WI38 (cell line): ENCODE data around the gene GGTLC1.
"Not testable (repeated sequence)": the region's sequence is repeated elsewhere in the genome, so short reads cannot be mapped to it uniquely, and the experiment has no call there.

Experiments used
- H3K4me3 ChIP-seq: 2 replicates; pipeline ENCODE4 v1.5.1; 2011; ENCODE audit warnings: low read depth, mild to moderate bottlenecking, control low read depth, low read length
- TF ChIP-seq, protein P1 (sequence below): IDR thresholded peaks from 2 replicates; pipeline ENCODE4 v1.5.1; 2012; ENCODE audit warnings: low read depth, mild to moderate bottlenecking, control low read depth, low read length

The GGTLC1 gene

DNA sequence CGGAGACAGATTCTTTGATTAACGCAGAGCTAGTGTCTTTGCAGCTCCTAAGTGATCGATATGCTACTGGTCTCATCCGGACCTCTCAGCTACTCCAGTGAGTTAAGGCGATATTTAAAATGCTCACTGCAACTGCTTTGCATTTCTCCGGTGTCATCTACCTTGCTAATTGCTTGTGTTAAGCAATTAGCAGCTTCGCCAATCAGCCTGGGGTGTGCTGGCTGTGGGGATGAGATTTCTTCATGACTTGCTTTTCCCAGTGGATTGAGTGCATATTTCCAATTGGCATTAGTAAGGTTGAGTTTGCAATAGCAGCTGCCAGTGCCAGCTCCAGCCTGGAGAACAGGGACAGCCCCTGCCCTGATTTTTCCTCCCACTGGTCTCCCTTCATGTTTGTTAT, 18.0 kb upstream of the GGTLC1 start:
- no peak overlapping the region for H3K4me3 ChIP-seq
- TF ChIP-seq, protein P1, sequence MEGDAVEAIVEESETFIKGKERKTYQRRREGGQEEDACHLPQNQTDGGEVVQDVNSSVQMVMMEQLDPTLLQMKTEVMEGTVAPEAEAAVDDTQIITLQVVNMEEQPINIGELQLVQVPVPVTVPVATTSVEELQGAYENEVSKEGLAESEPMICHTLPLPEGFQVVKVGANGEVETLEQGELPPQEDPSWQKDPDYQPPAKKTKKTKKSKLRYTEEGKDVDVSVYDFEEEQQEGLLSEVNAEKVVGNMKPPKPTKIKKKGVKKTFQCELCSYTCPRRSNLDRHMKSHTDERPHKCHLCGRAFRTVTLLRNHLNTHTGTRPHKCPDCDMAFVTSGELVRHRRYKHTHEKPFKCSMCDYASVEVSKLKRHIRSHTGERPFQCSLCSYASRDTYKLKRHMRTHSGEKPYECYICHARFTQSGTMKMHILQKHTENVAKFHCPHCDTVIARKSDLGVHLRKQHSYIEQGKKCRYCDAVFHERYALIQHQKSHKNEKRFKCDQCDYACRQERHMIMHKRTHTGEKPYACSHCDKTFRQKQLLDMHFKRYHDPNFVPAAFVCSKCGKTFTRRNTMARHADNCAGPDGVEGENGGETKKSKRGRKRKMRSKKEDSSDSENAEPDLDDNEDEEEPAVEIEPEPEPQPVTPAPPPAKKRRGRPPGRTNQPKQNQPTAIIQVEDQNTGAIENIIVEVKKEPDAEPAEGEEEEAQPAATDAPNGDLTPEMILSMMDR: no peak

DNA sequence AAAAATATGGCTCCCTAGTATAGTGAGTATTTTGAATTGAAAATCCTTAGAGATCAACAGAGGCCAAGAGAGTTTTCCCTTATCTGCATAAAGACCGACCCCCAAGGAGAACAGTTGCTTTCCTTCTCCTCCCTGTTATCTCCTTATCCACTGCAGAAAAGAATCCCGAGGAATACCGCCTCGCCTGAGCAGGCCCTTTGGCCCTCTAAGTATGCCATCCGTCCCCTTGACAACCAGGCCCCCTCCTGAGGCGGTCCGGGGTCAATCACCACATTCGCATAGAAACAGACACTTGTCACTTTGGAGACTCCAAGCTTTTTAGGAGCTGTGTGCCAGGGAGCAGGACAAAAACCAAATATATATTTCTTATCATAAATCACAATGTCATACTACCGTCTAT, 15.9 kb upstream of the GGTLC1 start:
- TF ChIP-seq, protein P1: no peak
- H3K4me3 ChIP-seq: no peak overlapping the region

DNA sequence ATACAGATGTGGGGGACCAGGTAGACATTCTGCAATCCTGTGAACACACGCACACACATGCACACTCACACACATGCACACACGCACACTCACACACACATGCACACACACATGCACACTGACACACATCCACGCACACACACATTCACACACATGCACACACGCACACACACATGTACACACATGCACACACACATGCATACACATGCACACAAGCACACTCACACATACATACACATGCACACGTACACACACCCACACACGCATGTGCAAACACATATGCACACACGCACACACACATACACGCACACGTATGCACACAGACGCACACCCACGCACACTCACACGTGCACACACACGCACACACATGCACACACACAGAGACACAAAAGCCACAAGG, 14.3 kb upstream of the GGTLC1 start:
- H3K4me3 ChIP-seq: no peak overlapping the region
- TF ChIP-seq, protein P1: no peak

DNA sequence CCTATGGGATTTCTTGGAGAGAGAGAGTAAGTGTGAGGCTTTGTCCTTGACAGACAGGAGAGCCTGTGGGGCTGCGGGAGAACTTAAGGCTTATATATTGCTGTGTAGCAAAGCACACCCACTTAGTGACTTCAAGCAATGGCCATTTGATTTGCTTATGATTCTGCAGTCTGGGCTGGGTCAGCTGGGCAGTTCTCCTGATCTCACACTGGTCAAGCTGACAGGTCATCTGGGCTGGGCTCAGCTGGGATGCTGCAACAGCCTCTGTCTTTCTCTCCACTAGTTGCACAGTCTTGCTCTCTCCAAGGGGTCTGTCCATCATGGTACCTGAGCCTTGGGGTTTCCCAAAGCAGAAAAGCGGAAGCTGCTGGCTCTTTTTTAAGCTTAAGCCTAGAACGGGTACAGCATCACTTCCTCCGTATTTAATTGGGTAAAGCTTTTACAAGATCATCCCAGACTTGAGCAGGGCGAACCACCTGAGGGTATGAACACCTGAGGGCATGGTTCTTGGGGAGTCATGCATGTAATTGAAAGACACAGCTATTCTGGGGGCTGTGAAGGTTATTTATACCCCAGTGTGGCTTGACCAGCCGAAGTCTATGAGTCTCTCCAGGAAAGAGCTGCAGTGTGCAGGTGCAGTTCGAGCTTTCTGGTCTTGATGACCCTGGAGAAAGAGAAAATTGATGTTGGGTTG, 13.3 kb upstream of the GGTLC1 start:
- TF ChIP-seq, protein P1: no peak
- H3K4me3 ChIP-seq: no peak overlapping the region

DNA sequence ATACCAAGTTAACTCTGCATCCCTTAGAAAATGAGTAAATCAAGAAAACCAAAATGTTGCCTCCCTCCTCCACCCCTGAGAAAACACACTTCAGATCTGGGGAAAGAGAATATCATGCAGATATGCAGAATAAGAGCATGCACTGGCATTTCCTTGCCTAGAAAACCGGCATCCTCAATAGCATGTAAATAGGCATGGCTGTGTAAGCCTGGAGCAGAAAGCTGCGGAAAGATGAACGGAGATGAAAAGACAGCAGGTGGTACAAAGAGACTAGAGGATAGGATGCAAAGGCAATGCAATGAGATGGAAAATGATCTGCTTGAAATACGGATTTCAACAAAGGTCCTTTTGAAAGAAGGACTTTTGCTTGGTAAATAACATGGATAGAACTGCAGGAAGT, 10.3 kb upstream of the GGTLC1 start:
- no peak overlapping the region for H3K4me3 ChIP-seq
- TF ChIP-seq, protein P1: no peak

DNA sequence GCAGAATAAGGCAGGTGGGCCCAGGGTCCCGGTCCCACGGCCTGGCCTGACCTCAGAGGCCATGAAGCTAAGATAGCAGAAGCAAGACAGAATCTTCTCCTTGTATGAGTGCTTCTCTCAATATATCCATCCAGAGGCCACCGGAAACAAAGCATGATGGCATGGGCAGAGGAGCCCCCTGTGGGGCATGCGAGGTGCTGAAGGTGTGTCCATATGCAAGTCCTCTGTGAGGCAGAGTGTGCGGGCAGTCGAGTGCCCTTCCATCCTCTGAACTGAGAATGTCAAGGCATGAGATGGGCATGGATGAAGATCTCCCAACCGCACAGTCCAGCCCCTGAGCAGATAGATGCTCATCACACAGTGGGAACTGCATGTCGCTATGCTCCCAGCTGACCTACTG, 9.8 kb upstream of the GGTLC1 start:
- TF ChIP-seq, protein P1: no peak
- no peak overlapping the region for H3K4me3 ChIP-seq

DNA sequence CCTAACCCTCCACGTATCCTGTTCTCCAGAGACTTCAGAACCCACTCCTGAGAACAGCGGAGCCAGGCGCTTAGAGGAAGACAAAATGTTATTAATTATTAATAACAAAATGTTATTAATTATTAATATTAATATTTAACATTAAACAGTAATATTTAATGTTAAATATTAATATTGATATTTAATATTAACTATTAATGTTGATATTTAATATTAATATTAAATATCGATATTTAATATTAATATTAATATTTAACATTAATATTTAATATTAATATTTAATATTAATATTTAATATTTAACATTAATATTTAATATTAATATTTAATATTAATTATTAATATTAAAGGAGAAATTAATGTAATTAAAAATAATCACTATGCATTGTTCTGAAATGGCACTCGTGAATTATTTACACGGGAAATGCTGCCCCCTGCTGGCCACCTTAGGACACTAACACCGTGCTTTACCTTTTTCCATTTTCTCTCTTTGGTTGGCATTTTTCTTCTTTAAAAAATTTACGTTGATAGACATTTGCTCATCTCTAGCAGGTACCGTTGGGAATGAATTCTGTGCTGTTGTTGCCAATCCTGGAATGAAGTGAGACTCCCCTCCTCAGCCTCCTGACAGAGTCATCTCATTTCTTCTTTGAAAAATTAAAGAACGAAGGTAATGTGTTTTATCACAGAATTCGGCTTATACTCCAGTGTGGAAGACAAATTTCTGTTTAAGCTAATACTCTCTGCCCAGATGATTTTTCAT, 7.5 kb upstream of the GGTLC1 start:
- no peak overlapping the region for H3K4me3 ChIP-seq
- TF ChIP-seq, protein P1: peak; percentile 60

DNA sequence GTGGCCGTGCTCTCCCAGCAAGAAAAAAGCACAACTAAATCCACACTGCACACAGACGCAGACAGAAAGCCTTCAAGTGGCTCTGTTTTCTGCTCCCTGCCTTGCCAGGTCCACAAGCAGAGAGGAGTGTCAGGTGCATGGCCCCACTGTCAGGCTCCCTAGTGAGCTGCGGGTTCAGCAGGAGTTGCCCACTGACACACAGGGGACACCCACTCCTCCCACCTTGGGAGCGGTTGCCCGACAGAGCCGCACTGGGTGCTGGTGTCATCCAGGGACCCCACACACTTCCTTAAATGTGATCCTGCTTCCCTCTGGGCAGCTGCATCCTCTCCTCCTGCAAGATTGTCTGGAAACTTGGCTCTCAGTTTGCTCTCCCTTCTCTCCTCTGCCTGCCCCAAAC, 6.7 kb upstream of the GGTLC1 start:
- H3K4me3 ChIP-seq: not testable (repeated sequence)

DNA sequence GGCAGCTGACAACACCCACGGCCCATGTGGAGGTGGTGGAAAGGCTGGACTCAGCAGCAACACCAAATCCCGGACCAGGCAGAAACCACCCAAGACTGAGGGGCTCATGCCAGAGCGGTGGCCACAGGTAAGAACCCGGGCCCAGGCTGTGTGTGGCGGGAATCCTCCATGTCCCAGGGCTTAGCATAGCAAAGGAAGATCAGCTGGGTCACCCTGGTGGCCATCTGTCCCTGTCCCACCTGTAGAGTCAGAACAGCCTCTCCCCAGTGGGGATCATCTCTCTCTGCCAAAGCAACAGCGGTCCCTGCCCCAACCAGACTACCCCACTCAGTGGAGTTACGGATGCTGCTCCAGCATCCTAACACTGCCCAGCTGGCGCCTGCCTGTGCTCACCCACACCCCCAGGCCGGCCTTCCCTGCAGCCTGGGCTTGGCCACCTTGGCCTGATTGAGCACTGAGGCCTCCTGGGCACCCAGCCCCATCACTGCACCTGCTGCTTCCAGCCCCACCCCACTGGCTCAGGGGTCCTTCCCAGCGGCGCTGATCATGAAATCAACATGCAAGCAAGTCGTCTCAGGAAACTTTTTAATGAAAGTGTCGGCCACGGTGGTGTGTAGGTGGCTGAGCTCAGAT, 5.5 kb upstream of the GGTLC1 start:
- not testable (repeated sequence) for H3K4me3 ChIP-seq

DNA sequence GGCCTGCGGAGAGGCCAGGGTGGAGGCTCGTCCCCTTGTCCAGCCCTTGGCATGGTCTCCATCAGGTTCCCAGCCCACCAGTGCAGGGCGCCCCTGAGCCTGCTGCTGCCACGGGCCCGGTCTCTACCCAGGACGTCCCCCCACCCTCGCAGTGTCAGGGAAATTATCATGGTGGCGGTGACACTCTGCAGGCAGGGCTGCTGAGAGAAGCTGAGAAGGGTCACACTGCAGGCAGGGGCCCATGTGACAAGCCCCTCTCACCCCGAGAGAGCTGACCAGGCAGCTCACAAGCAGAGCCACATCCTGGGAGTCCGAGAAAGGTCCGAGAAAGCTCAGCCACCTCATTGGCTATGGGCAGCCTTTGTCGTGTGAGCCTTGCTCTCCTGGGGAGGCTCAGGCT, 4.9 kb upstream of the GGTLC1 start:
- H3K4me3 ChIP-seq: not testable (repeated sequence)

DNA sequence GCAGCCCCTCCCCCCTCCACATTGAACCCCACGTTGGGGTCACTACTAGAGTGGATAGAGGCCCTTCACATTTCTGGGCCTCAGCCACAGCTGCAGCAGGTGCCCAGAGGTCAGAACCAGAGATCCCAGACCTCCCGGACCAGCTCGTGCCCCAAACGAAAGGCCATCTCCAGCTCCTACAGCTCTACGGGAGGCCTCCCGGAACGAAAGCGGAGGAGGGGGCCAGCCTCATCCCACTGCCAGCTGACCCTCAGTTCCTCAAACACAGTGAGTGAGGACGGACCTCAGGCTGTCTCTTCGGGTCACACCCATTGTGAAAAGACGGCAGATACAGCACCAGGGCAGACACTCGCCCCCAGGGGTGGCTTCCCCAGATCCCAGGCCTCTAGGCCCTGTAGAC, 1.7 kb upstream of the GGTLC1 start:
- H3K4me3 ChIP-seq: not testable (repeated sequence)
